Mesenteric fat pad (tissue), 1 donor: ENCODE measurements around the gene PLXDC1. TPM values are rescaled to one million over a fixed set of nuclear protein-coding genes. Genes with fewer than 3 reads are reported as not detected.

Experiments used
- DNase-seq: peaks from one replicate; pipeline ENCODE4 v3.0.0-alpha.2; 2020; ENCODE audit warnings: low spot score
- total RNA-seq: library from RNA; stranded (reverse); fragmentation: NEBNext Ultra II Directional; extraction: Animal tissue kit (Norgen Biotek cat#: 25700); gene quantifications from one replicate; pipeline ENCODE4 v1.2.1, GENCODE V29; 2021
- donor health status: DM: yes; HTN: yes; CAD: no.

The PLXDC1 gene
- total RNA-seq, 1 donor from 2014 or later = 6.3 TPM

DNA sequence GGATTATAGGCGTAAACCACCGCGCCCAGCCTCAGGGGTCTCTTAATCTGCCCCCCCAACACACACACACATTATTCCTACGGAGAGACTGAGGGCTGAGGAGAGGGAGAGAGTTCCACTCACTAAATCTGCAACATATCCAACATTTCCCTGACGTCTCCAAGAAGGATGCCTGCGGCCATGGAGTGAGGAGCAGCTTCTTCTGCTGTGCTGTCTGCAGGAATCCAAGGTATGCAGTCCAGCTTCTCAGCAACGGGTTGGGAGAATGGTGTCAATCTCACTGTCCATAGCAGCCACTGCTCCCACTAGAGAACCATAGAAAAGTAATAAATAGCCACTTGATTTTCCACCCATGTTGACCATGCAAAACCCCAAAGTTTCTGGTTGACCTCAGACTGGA is 5.1 kb upstream of the PLXDC1 start:
- no peak for DNase-seq

DNA sequence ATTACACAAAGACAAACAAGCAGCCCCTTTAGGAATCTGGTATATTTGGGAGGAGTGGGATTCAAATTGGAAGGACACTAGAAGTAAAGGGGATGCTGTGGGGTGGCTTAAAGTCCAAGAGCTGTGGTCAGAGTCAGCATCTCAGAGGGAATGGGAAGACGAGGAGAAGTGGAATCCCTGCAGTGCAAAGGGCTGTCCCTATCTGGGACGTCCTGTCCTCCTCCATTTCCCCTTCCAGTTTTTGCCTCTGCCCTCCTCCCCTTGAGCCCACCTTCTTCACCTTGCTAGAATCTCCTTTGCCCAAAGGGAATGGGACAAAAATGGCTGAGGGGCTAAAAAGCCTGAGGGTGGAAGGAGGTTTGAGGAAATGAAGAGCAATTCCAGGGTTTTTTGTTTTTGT is 4.2 kb upstream of the PLXDC1 start:
- no peak for DNase-seq

DNA sequence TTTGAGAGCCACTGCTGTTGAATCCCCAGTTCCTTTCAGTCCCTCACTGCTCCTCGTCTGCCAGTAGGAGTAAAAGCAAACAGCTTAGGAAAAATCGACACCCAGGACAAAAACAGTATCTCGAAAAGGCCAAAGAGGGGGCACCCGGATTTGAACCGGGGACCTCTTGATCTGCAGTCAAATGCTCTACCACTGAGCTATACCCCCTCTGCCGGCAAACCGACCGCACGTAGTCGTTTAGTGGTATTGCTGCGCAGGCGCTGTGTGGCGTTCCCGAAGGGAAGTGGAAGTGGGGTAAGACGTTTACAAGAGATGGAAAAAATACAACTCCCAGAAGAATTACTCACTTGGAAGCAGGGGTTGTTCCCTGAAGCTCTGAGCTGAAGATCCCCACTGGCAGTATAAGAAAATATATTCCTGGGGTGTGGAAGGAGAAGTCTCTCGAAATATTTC is 2.2 kb upstream of the PLXDC1 start:
- peak; percentile 99 for DNase-seq

GRCh38 chr17:39151943-39152818 is 744 bp upstream of the PLXDC1 start:
- no peak for DNase-seq

- DNase-seq = no peak
Observed at GRCh38 chr17:39150795-39151149, 665 bp downstream of the PLXDC1 start.

DNA sequence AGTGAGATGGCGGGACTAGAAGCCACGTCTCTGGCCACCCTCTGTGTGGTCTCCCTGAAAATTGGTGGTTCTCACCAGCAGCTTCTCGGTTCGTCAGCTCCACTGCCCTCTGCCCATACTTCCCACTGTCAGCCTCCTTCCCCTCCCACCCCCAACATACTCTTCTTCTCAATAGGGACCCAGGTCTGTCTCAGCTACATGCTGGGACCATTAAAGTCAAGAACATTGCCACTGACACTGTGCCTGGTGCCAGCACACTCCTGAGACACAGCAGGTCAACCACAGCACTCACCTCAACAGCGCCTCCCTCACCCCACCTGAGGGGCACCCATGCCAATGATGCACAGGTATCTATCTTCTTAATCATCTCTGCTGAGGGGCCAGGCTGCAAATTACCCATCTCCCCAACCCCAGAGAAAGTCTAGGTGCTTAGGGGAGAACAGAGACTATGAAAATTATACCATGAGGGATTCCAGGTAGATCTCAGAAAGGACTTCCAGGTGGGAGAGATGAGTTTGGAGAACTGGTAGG is 1.3 kb downstream of the PLXDC1 start:
- no peak for DNase-seq

DNA sequence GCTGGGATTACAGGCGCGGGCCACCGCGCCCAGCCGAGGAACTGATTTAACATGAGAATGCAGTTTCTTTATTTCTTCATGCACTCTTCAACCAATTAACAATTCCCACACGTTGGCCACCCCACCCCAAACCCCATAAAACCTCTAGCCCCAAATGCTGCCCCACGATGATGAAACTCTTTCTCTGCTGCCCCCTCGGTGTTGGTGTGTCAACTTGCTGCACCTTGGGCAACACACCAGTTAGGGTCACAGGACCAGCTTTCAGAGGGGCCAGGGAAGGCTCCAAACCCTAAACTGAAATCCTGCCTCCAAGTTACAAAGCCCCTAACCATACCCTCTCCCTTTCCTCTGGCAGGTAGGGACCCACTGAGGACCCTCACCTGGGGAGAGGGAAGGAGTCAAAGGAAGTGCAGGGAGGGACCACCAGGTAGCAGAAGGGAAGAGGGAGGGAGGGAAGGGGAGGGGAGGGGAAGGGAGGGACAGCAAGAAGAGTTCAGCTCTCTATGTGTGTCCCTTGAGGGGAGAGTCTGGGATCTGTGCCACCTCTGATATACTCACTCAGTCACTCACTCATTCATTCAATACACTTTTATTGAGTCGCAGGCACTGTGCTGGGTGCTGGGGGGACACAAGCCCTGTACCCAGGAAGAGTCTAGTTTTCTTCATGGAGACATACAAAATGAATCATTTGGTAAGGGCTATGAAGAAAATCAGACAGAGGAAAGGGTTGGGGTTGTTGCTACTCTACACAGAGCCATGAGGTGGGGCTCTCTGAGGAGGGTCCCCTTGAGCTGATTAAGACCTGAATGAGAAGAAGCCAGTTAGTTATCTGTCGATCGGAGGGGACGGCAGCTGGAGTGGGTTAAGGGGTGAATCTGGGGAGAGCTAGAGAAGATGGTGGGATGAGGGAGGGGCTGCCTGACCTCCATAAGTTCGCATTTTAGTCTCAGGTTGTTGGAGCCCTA is 3.9 kb downstream of the PLXDC1 start:
- DNase-seq = no peak

- no peak for DNase-seq
Observed at GRCh38 chr17:39146273-39146672, 5.2 kb downstream of the PLXDC1 start.

GRCh38 chr17:39145143-39145542 is 6.3 kb downstream of the PLXDC1 start:
- DNase-seq = no peak

- DNase-seq = peak; percentile 93
Observed at GRCh38 chr17:39144416-39144840, 7.0 kb downstream of the PLXDC1 start.

DNA sequence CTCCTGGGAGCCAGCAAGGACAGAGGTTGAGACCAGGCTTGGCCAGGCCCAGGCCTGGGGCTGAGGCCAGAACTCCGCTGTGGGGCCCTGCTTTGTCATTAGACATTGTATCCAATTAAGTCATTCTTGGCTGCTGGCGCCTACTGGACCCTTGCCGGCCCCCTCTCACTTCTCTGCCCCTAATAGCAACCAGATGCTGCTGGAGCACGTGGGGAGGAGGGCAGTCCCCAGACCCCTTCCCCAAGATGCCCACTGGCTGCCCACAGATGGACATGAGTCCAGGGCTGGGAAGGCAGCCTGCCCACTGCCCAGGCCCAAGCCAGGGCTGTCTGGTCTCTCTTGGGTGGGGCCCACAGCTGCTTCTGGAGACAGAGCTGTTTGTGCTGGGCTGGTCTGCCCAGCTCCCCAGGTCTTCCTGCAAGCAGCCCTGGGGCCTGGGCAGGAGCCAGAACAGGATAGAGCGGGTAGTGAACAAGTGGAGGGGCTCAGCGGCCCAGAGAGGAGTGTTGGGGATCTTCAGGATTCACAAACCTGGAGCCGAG is 7.8 kb downstream of the PLXDC1 start:
- DNase-seq = no peak

DNA sequence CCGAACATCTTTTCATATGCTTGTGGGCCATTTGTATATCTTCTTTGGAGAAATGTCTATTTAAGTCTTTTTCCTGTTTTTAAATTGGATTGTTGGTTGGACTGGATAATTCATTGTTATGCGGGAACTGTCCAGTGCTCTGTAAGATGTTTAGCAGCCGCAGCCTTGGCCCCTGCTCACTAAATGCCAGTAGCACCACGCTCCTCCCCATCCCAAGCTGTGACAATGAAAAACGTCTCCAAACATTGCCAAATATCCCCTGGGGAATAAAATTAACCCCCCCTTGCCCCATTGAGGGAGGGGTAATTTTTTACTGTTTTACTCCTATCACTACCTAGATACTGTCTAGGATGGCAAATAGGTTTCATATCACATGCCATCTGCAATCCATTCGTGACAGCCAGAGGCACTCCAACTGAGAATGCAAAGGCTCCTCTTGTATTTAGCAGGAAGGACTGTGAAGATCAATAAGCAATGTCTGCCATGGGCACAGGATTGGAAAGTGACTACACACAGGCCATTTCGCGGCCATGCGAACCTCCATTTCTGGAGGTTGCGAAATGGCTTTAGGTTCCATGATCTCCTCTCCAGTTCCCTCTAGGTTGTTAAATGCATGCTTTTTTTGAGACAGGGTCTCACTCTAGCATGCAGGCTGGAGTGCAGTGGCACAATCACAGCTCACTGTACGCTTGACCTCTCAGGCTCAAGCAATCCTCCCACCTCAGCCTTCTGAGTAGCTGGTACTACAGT is 9.3 kb downstream of the PLXDC1 start:
- DNase-seq = no peak

GRCh38 chr17:39141294-39141693 is 10.1 kb downstream of the PLXDC1 start:
- no peak for DNase-seq

GRCh38 chr17:39139561-39139960 is 11.9 kb downstream of the PLXDC1 start:
- DNase-seq = no peak

- no peak for DNase-seq
Observed at GRCh38 chr17:39139161-39139511, 12.3 kb downstream of the PLXDC1 start.

DNA sequence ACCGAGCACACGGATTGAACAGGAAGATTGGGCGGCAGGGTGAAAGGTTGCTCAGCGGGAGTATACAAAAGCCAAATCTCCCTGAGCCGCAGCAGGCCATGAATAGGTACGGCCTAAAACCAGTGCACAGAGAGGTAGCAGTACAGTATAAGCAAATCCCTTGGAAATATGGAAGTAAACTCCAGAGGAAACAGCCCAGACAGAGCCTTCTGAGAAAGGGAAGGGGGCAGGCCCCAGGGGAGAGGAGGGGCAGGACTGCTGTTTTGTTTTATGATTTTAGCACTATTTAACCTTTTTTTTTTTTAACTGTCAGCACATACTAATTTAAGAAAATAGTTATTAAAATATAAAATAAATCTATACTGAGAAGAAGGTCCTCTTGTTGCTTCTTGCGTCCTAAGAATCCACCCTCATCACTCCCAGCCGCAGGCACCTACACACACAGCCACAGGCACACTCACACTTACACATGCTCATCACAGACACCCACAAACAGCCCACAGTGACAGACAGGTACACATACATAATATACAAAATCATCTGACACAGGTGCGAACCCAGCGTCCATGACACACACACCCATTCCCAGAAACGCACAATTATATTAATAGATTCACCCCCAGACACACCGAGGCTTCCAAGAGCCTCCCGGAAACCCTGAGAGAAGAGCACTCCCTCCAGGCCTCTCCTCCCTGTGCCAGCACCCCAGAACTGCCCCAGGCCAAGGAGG is 12.8 kb downstream of the PLXDC1 start:
- no peak for DNase-seq

GRCh38 chr17:39134878-39135277 is 16.6 kb downstream of the PLXDC1 start:
- no peak for DNase-seq

DNA sequence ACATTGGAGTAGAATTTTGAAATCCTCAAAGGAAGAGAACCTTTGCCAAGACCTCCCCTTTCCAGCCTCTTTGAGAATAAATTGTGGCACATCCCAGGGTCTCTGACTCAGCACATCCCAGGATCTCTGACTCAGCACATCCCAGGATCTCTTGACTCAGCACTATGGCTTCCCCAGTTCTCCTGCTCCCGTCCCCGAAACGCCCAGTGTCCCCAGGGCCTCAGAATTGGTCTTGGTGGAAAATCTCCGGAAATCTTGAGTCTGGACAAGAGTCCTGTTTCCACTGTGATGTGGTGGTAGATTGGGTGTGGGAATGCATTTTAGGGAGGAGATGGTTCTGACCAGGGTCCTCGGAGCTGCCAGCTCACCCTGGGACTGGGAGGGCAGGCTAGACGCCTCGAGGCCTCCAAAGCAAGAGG is 19.2 kb downstream of the PLXDC1 start:
- DNase-seq = no peak

- DNase-seq = no peak
Observed at GRCh38 chr17:39131616-39132015, 19.8 kb downstream of the PLXDC1 start.

DNA sequence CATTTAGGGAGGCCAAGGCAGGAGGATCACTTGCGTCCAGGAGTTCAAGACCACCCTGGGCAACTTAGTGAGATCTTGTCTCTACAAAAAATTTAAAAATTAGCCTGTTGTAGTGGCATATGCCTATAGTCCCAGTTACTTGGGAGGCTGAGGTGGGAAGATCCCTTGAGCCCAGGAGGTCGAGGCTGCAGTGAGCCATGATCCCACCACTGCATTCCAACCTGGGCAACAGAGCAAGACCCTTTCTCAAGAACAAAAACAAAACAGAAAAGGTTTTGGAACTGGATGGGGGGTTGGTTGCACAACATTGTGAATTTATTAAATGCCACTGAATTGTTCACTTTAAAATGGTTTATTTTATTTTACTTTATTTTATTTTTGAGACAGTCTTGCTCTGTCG is 21.2 kb downstream of the PLXDC1 start:
- no peak for DNase-seq
